ENCODE results near the gene DCTD.

DCTD gene

GRCh38 chr4:182878633-182879495, 38.3 kb downstream of the DCTD start:
- TF ChIP-seq CTCF (IDR thresholded peaks at IDR 0.05; ENCODE audit: low read depth, low read length, missing control alignments), result no peak
- no peaks in the 10 kb centered on the region for H3K36me3 ChIP-seq (replicated peaks)
- no peaks in the 10 kb centered on the region for H3K27me3 ChIP-seq (replicated peaks)
- in situ Hi-C loops (cut with HindIII; ENCODE audit: low pct_ligation_motif_present, low sequenced_read_pairs), result no loop called here
- DNase-seq, result no peak
- no peak overlapping the region for H3K4me3 ChIP-seq (ENCODE audit: low read depth, low read length)
- no peak overlapping the region for H3K27ac ChIP-seq

- no peak for DNase-seq
- Histone ChIP-seq H3K4me3 (ENCODE audit: low read depth, low read length) (no peak overlapping the region), H3K27ac (no peak overlapping the region), H3K36me3 (replicated peaks) (no peaks in the 10 kb centered on the region), H3K27me3 (replicated peaks) (no peaks in the 10 kb centered on the region)
- in situ Hi-C loops (cut with HindIII; ENCODE audit: low pct_ligation_motif_present, low sequenced_read_pairs), result no loop called here
- peak; percentile 17 for TF ChIP-seq CTCF (IDR thresholded peaks at IDR 0.05; ENCODE audit: low read depth, low read length, missing control alignments)
These were observed 39.8 kb downstream of the DCTD start for GRCh38 chr4:182877326-182877883.

GRCh38 chr4:182876427-182876826, 40.8 kb downstream of the DCTD start:
- in situ Hi-C loops (cut with HindIII; ENCODE audit: low pct_ligation_motif_present, low sequenced_read_pairs), result no loop called here
- Histone ChIP-seq H3K36me3 (replicated peaks) (no peaks in the 10 kb centered on the region), H3K4me3 (ENCODE audit: low read depth, low read length) (no peak overlapping the region), H3K27me3 (replicated peaks) (no peaks in the 10 kb centered on the region), H3K27ac (no peak overlapping the region)
- TF ChIP-seq CTCF (IDR thresholded peaks at IDR 0.05; ENCODE audit: low read depth, low read length, missing control alignments), result no peak
- DNase-seq, result no peak

GRCh38 chr4:182875453-182876405, 41.5 kb downstream of the DCTD start:
- H3K4me3 ChIP-seq (ENCODE audit: low read depth, low read length), result no peak overlapping the region
- H3K27ac ChIP-seq, result no peak overlapping the region
- in situ Hi-C loops (cut with HindIII; ENCODE audit: low pct_ligation_motif_present, low sequenced_read_pairs), result no loop called here
- no peak for DNase-seq
- H3K27me3 ChIP-seq (replicated peaks), result no peaks in the 10 kb centered on the region
- no peak for TF ChIP-seq CTCF (IDR thresholded peaks at IDR 0.05; ENCODE audit: low read depth, low read length, missing control alignments)
- no peaks in the 10 kb centered on the region for H3K36me3 ChIP-seq (replicated peaks)

- TF ChIP-seq CTCF (IDR thresholded peaks at IDR 0.05; ENCODE audit: low read depth, low read length, missing control alignments), result no peak
- H3K4me3 ChIP-seq (ENCODE audit: low read depth, low read length), result no peak overlapping the region
- H3K27me3 ChIP-seq (replicated peaks), result no peaks in the 10 kb centered on the region
- H3K36me3 ChIP-seq (replicated peaks), result no peaks in the 10 kb centered on the region
- H3K27ac ChIP-seq, result no peak overlapping the region
- no peak for DNase-seq
- in situ Hi-C loops (cut with HindIII; ENCODE audit: low pct_ligation_motif_present, low sequenced_read_pairs), result no loop called here
These were observed 42.3 kb downstream of the DCTD start for GRCh38 chr4:182874797-182875345.
